GF-D8 (cell line): Measurements from ENCODE around the gene PPP1CC.
A peak's percentile ranks its signal among the peaks of the same experiment; 100 is the strongest.

ENCODE experiments used
- DNase-seq: peaks from one replicate; lab custom pipeline; 2025; lab: John Stamatoyannopoulos, UW

PPP1CC gene

DNA sequence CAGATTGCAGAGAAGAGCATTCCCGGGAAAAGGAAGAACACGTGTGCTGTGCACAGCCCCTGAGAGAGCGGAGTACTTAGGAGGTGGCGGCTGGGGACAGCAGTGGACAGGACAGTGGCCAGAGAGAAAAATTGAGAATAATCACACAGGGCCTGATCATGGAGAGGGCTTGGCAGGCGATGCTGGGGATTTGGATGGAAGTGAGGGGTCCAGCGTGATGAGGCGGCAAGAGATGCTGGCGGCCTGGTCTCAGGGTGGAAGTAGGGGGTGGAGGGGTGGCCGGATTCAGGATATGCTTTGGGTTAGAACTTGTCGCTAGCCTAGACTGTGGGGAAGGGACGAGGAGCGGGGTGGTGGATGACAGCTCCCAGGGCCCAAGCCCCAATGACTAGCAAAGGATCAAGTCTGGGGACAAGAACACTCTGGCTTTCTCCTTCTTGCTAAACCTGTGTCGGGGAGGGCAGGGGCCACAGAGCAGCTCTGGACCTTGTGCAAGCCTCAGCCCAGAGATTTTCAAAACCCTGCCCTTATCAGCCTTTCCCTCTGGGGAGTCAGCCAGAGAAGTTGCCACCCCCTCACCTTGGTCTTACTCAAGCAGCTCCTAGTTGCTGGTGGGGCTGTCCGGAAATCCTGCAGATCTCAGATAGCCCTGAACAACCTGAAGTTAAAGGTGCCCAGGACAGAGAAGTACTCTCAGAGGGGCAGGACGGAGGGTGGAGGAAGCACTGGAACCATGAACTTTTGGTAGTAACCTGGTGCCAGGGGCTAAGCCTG is 55.1 kb downstream of the PPP1CC start:
- peak; percentile 81 for DNase-seq

DNA sequence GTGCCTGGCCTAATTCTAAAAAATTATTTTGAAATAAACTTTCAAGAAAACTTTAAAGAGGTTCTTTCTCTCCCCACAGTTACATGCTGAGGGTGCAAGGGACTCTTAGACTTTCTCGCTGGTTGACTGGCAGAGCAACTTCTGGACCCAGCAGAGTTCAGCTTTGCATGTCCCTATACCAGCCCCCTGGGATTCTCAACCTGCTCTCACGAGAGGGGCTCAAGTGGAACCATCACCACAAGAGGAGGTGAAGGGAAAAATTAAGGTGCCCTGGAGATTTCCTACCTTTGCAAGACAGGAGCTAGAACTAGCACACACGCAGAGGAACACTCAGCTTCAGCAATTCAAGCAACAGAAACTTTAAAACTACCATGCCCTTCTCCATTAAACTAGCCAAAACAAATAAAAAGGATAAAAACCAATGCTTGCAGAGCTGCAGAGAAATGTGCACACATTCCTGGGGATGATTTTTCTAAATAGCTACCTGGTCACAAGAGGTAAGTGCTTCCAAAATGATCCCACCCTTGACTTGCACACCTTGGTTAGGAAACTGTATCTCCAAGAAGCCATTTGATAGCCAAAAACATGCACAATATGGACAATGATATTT is 56.3 kb downstream of the PPP1CC start:
- no peak for DNase-seq

GRCh38 chr12:110684312-110684836 is 58.3 kb downstream of the PPP1CC start:
- DNase-seq, result no peak

- DNase-seq, result no peak
Observed at GRCh38 chr12:110683888-110684287, 58.8 kb downstream of the PPP1CC start.

DNA sequence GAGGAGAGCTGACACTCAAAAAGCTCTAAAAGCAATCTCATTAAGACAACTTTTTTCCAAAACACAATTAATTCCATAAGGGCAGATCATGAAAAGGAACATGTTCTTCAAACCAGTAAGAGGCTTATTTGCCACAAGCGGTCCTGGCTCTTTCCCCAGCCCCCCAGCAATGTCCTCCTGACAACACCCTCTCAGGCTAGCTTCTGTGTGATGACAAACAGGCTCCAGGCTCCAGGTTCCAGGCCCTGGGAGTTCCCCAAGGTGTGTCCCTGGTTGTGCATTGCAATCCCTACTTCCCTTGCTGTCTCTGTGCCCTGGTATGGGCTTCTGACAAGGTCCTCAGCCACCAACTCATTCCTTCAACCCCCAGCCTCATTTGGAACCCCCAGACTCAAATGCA is 62.7 kb downstream of the PPP1CC start:
- no peak for DNase-seq

- no peak for DNase-seq
Observed at GRCh38 chr12:110679201-110679600, 63.5 kb downstream of the PPP1CC start.

DNA sequence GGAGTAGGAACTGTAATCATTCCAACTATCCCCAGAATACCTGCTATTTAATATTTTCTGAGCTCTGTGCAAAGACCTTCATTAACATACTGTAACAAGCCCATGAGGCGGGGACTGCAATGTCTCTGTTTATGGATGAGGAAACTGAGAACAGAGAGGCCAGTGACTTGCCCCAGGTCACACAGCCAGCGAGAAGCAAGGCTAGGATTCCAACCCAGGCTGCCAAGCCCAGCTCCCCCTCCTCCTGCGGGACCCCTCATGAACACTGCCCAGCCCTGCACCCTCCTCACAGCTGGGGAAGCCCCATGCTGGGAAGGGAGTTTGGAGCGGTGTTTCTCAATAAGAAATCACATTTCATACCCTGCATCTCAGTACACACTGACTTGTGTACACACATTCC is 64.7 kb downstream of the PPP1CC start:
- no peak for DNase-seq

GRCh38 chr12:110677206-110677911 is 65.3 kb downstream of the PPP1CC start:
- peak; percentile 56 for DNase-seq

DNA sequence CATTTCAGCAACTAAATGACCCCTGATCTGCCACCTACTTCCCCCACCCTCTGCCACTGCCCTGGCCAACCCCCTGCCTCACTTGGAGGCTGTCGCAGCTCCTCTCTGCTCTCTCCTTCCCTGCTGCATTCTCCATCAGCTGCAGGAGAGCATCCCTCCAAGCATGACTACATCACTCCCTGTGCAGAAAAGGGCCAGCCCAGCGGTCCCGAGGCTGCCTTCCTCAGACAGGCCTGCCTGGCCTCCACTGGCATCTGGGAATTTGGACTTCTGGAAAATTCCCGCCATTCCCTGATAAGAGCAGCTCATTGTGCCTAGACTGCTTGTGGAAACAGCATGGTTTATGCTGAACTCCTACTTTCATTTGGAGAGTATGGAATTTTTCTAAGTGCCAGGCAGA is 66.5 kb downstream of the PPP1CC start:
- DNase-seq, result no peak

- DNase-seq, result no peak
Observed at GRCh38 chr12:110670161-110670701, 72.5 kb downstream of the PPP1CC start.
